GM12878 (cell line): ENCODE measurements around the gene PLS1. TPM values are rescaled to one million over a fixed set of nuclear protein-coding genes. Genes with fewer than 3 reads are reported as not detected.

ENCODE experiments used
- ATAC-seq: fragments of 200-7000 bp; cut with Tn5 transposase; 3 replicates; pipeline ENCODE4 v1.9.1; 2020; ENCODE audit warnings: mild to moderate bottlenecking, moderate library complexity
- BruUV-seq: library from RNA; stranded (reverse); fragments of 400-500 nt; replicated peaks from 2 replicates; lab custom pipeline; 2021; lab: Mats Ljungman, UMichigan
- CTCF ChIA-PET: fragments of 300-600 bp; sonication (Branson Sonifier 250); formaldehyde crosslinking; extraction: SDS; loops from one replicate; lab custom pipeline; 2021; ENCODE audit warnings: inconsistent platforms; lab: Yijun Ruan, JAX
- POLR2A ChIA-PET: fragments of 350-600 bp; formaldehyde crosslinking; extraction: SDS; loops from one replicate; lab custom pipeline; 2021; ENCODE audit warnings: inconsistent platforms; lab: Charles Lee
- RAD21 ChIA-PET: fragments of 300-600 bp; sonication (Branson Sonifier 250); formaldehyde crosslinking; loops from one replicate; lab custom pipeline; 2023; ENCODE audit warnings: antibody characterized with exemption; ENCODE audit not compliant: unreplicated experiment; lab: Charles Lee
- SMC1A ChIA-PET: fragments of 300-600 bp; sonication (Branson Sonifier 250); formaldehyde crosslinking; loops from one replicate; lab custom pipeline; 2023; ENCODE audit not compliant: unreplicated experiment, uncharacterized antibody; lab: Charles Lee
- DNase-seq: peaks from one replicate; pipeline ENCODE4 v3.0.0-alpha.2; 2011; ENCODE audit warnings: low read depth, low spot score
- FAIRE-seq: peaks from 3 replicates; lab custom pipeline; 2011; peaks lifted over from hg19 to GRCh38; lab: Jason Lieb, UNC
- H2AFZ ChIP-seq: 2 replicates; pipeline ENCODE4 v1.6.0; 2011; ENCODE audit warnings: low read depth, low read length, control low read depth; ENCODE audit not compliant: control insufficient read depth
- H3K27ac ChIP-seq: 2 replicates; pipeline ENCODE4 v1.5.1; 2011; ENCODE audit warnings: control low read depth; ENCODE audit not compliant: control insufficient read depth, insufficient read depth
- H3K27me3 ChIP-seq, 2 experiments: replicated peaks in 1 of 2; 2 replicates each; pipeline versions ENCODE4 v1.6.0 to v1.6.1; 2011; ENCODE audit warnings: low read length in 1 of 2; ENCODE audit not compliant: control insufficient read depth in 2 of 2, insufficient read depth in 2 of 2
- H3K36me3 ChIP-seq, 2 experiments: 2 replicates each; pipeline ENCODE4 v1.5.1; 2011; ENCODE audit warnings: low read length in 1 of 2; ENCODE audit not compliant: control insufficient read depth in 2 of 2, insufficient read depth in 2 of 2
- H3K4me1 ChIP-seq: 2 replicates; pipeline ENCODE4 v1.6.1; 2011; ENCODE audit warnings: mild to moderate bottlenecking, low read length, moderate library complexity, mixed read lengths; ENCODE audit not compliant: control insufficient read depth, insufficient read depth
- H3K4me2 ChIP-seq: 2 replicates; pipeline ENCODE4 v1.6.0; 2011; ENCODE audit warnings: control low read depth; ENCODE audit not compliant: control insufficient read depth, insufficient read depth
- H3K4me3 ChIP-seq: fragments of 200-600 bp; sonication (generic); 2 replicates; pipeline ENCODE4 v1.5.1; 2016
- H3K79me2 ChIP-seq: 2 replicates; pipeline ENCODE4 v1.6.0; 2011; ENCODE audit warnings: low read length; ENCODE audit not compliant: control insufficient read depth, insufficient read depth
- H3K9ac ChIP-seq: 2 replicates; pipeline ENCODE4 v1.8.0; 2011; ENCODE audit warnings: low read length, control low read depth, mixed read lengths; ENCODE audit not compliant: control insufficient read depth, insufficient read depth
- H3K9me3 ChIP-seq: replicated peaks from 3 replicates; pipeline ENCODE4 v1.5.1; 2011; ENCODE audit warnings: mild to moderate bottlenecking, low read length; ENCODE audit not compliant: control insufficient read depth, insufficient read depth
- H4K20me1 ChIP-seq: 2 replicates; pipeline ENCODE4 v1.6.0; 2011; ENCODE audit not compliant: control insufficient read depth, insufficient read depth
- E2F8 ChIP-seq: fragments of 450-650 bp; IDR thresholded peaks from 2 replicates; pipeline ENCODE4 v1.6.1; 2018; ENCODE audit warnings: mild to moderate bottlenecking, low read depth, moderate library complexity; ENCODE audit not compliant: partially characterized antibody
- MYB ChIP-seq: fragments of 150-350 bp; IDR thresholded peaks from 2 replicates; pipeline ENCODE4 v1.6.1; 2014; ENCODE audit warnings: mild to moderate bottlenecking, low read depth, low read length, borderline replicate concordance
- RCOR1 ChIP-seq: conservative IDR thresholded peaks from 2 replicates; pipeline ENCODE4 v1.6.1; 2012; ENCODE audit warnings: low read depth, low read length, improper control_type of control experiment
- SKIL ChIP-seq: fragments of 450-650 bp; IDR thresholded peaks from 2 replicates; pipeline ENCODE4 v1.6.1; 2017; ENCODE audit warnings: mild to moderate bottlenecking, low read depth, inconsistent platforms; ENCODE audit not compliant: poor library complexity, severe bottlenecking
- TARDBP ChIP-seq: IDR thresholded peaks from 2 replicates; pipeline ENCODE4 v1.6.1; 2016; ENCODE audit warnings: borderline replicate concordance
- ZNF207 ChIP-seq: fragments of 450-650 bp; IDR thresholded peaks from 2 replicates; pipeline ENCODE4 v1.6.1; 2014; ENCODE audit warnings: antibody characterized with exemption, mild to moderate bottlenecking, borderline replicate concordance
- in situ Hi-C: fragments of 300-500 bp; cut with MboI; formaldehyde crosslinking; loops from 9 replicates; pipeline ENCODE4 v1.14.3; 2018; ENCODE audit warnings: mixed read lengths
- intact Hi-C: fragments of 100-400 bp; cut with micrococcal nuclease; formaldehyde crosslinking; loops from one replicate; pipeline ENCODE4 v1.14.2; 2022; ENCODE audit not compliant: unreplicated experiment
- polyA plus RNA-seq, 11 experiments: library from polyadenylated mRNA; depleted of rRNA in 4 of 11; unstranded in 6 of 11; stranded (reverse) in 5 of 11; fragments of >200 nt; fragmentation: Nextera tagmentation in 4 of 11; fragmentation: Illumina TruSeq in 1 of 11; extraction: Ambion mirVana in 4 of 11; extraction: Trizol in 1 of 11; gene quantifications; 1 replicate in 1 of 11; 2 replicates in 10 of 11; pipeline versions ENCODE4 v1.2.1 to v1.2.3, GENCODE V29; 2011 to 2016; ENCODE audit warnings: inconsistent platforms in 2 of 11, missing spikeins in 2 of 11, low read depth in 1 of 11
- total RNA-seq, 4 experiments: library from RNA; depleted of rRNA in 3 of 4; stranded (reverse); fragments of >200 nt in 3 of 4; fragmentation: Illumina TruSeq in 1 of 4; extraction: Trizol in 1 of 4; gene quantifications; 2 replicates each; pipeline versions ENCODE4 v1.2.1 to v1.2.3, GENCODE V29; 2013 to 2021

PLS1 gene
- total and polyA plus RNA-seq, 10 of the 15 experiments (the other 5 are each of a cell fraction or from before 2014, with no cell fraction given), result 0.59 to 11.7 (median 1.7) TPM

- Histone ChIP-seq H3K4me1 (no peaks in the 10 kb centered on the region), H3K4me3 (no peak overlapping the region), H3K79me2 (no peaks in the 10 kb centered on the region), H3K9me3 (no peaks in the 10 kb centered on the region), H4K20me1 (no peaks in the 10 kb centered on the region), H3K4me2 (no peak overlapping the region), H2AFZ (no peak overlapping the region), H3K27ac (no peak overlapping the region), H3K27me3 (no peaks in the 10 kb centered on the region), H3K9ac (no peak overlapping the region), H3K36me3 (no peaks in the 10 kb centered on the region)
- intact Hi-C loops, result no loop called here
- CTCF ChIA-PET, result no interaction called here
- SMC1A ChIA-PET, result no interaction called here
- FAIRE-seq, result no peak
- ATAC-seq, result no peak
- no peak for DNase-seq
- BruUV-seq, result no TSS peak
- no peak for TF ChIP-seq TARDBP
- TF ChIP-seq MYB, result no peak
- TF ChIP-seq E2F8, result no peak
- TF ChIP-seq SKIL, result no peak
- TF ChIP-seq RCOR1, result no peak
- TF ChIP-seq ZNF207, result no peak
- in situ Hi-C loops, result no loop called here
- POLR2A ChIA-PET, result no interaction called here
- RAD21 ChIA-PET, result no interaction called here
Measured at GRCh38 chr3:142656575-142656974, 60.4 kb downstream of the PLS1 start.
